ENCODE data around the gene DMD. TPM values are rescaled to one million over a fixed set of nuclear protein-coding genes. Genes with fewer than 3 reads are reported as not detected.

Gene DMD
- total RNA-seq, 1 experiment from 2014 or later = 3.1 TPM

DNA sequence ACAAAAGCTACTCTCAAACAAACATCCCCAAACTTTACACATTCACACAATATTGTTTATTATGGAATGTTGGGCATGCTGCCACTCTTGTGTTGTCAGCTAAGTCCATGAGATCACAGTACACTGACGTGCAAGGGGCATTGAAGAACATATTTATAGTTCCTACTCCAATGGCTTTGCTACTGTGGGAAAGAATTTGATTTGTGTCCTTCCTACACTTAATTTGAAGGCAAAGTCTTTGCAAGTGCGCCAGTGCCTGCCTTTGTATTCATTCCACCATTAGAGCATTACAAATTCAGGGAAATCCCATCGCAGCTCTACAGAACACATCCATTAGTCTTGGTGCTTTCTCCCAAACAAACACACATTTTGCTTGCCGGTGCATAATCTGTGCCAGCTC, 2094.1 kb downstream of the DMD start:
- DNase-seq (ENCODE audit: low spot score) = no peak
- in situ Hi-C loops (cut with HindIII; ENCODE audit: low sequenced_read_pairs) = no loop called here

DNA sequence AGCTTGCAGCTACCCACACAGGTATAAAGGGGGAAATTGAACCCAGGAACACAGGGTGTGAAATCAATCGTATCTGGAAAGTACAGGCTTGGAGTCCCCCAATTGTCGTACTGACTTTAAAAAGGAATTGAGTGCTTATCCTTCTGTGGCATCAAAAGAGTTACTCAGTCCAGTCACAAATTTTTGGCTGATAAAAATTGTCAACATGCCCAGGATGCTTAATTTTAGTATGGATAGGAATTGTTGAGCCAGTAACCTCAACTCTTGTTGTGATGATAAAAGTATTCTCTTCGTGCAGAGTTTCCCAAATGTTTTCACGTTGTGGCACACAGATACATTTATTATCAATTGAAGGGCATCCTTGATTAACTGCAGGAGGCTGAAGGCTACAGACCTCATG, 2096.0 kb downstream of the DMD start:
- in situ Hi-C loops (cut with HindIII; ENCODE audit: low sequenced_read_pairs) = no loop called here
- DNase-seq (ENCODE audit: low spot score) = no peak

DNA sequence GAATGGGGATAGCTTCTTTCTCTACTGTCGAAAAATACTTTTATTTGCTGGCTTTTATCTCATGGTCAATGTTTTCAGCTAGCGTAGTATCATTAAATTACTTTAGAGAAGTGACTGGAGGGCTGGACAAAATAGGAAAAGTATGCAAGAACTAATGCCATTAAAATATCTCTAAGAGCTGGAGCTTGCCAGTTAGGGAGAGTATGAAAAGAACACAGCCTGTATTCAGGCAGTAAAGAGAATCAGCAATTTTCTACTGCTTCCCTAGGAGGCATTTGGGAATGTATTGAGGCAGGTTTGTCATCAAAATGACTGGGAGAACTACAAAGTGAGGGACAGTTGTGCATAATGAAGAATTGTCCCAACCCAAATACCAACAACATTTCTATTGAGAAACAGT, 2096.5 kb downstream of the DMD start:
- in situ Hi-C loops (cut with HindIII; ENCODE audit: low sequenced_read_pairs) = no loop called here
- no peak for DNase-seq (ENCODE audit: low spot score)

DNA sequence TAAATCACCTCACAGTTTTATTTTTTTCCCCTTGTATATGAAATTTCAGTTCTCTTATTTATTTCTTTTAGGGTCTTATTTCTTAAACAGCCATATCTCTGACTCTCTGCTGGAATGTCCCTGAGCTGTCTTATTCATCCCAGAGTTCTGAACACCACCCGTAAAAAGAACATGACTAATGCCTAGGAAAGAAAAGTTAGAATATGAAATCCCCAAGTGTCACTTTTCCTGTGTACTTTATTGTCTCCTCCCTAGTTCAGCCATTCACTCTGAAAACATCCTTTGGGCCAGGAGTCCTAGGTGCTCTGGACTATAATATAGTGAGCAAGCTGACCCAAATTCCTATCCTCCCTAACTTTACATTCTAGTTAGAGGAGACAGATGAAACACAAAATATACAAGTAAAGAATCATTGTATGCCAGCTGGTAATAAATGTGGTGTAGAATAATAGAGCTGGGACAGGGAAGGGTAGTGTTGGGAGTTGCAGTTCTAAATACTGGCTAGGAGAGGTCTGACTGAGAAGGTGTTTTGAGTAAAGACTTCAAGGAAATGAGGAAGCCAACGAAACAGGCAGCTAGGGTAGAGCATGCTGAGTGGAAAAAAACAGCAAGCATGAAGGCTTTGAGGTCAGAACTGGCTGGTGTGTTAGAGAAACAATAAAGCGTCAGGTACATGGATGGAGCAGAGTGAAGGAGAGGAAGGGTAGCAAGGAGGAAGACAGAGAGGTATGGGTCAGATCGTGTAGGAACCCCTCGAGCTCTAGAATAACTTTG, 2098.9 kb downstream of the DMD start:
- DNase-seq (ENCODE audit: low spot score) = no peak
- in situ Hi-C loops (cut with HindIII; ENCODE audit: low sequenced_read_pairs) = no loop called here

DNA sequence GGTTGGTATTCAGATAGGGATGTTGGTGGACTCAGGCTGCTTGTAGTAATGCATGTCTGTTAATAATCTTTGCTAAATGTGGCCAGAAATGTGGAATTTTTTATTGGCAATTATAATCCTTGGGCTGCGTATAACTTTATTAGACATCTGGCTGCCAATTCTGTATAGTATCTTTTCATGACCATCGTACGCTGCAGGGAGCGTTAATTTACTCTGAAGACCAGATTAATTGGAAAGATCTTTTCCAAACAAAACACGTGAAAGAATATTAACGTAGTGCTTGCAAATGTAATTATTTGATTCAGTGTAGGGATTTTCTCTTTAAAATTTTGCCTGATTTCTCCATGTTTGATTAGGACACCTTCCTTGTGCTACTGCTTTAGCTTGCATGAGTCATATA, 2100.7 kb downstream of the DMD start:
- in situ Hi-C loops (cut with HindIII; ENCODE audit: low sequenced_read_pairs) = no loop called here
- no peak for DNase-seq (ENCODE audit: low spot score)

DNA sequence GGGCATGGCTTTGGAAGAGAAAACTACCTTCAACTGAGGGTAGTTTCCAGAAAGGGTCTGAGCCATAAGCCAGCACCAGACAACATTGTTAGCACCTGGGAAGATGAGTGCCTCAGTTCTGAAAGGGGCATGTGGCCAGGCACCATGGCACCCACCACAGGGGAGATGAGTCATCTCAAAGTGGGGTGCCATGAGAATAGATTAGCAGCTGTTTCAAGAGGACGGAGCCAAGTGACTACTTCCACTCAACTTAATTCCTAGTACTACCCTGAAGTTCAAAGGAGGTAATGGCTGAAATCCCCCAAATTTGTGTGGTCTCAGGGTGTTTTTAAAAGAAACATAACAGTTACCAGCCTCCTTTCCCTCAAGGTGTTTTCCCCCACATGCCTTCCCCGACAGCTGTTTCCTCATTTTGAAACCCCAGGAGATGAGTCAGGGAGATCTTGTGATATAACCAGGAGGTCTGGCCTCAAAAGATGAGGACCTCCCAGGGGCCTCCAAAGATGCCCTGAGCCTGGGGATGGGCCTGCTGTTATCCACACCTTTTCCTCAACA, 2111.7 kb downstream of the DMD start:
- no peak for DNase-seq (ENCODE audit: low spot score)

DNA sequence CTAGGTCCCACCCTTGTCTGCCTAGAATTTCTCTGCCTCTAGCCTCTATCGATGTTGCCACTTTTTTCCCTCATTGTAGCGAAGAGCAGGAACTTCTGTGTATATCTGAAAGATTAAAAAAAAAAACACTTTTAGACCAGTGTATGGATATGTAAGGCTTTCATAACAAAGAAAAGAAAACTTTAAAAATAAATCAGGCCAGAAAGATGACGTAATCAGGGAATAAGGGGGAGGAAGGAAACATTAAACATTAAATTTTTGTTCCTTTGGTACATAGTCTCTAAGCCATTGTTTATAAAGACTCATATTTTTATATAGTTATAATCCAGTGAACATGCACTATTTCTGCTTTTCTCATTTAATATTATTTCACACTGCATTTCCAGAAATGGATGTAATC, 2113.3 kb downstream of the DMD start:
- in situ Hi-C loops (cut with HindIII; ENCODE audit: low sequenced_read_pairs) = no loop called here
- DNase-seq (ENCODE audit: low spot score) = no peak

More for the DNA sequence above, 2111.7 kb downstream of the DMD start:
- in situ Hi-C loops (cut with HindIII; ENCODE audit: low sequenced_read_pairs) = no loop called here

DNA sequence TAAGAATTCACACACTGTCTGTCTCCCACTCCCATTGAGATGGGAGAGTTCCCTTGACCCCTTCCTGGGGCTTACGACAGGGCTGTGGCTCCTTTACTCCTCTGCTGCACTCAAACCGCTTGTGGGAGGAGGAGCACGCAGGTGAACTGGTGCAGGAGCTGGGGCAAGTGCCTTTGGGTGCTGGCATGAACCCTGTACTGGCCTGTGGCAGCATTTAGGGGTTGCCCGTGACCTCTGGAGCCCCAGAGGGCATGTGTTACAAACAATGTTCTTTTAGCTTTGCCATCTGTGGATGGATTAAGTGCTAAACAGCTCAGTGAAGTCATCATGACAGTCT, 2117.7 kb downstream of the DMD start:
- in situ Hi-C loops (cut with HindIII; ENCODE audit: low sequenced_read_pairs) = no loop called here
- DNase-seq (ENCODE audit: low spot score) = no peak

DNA sequence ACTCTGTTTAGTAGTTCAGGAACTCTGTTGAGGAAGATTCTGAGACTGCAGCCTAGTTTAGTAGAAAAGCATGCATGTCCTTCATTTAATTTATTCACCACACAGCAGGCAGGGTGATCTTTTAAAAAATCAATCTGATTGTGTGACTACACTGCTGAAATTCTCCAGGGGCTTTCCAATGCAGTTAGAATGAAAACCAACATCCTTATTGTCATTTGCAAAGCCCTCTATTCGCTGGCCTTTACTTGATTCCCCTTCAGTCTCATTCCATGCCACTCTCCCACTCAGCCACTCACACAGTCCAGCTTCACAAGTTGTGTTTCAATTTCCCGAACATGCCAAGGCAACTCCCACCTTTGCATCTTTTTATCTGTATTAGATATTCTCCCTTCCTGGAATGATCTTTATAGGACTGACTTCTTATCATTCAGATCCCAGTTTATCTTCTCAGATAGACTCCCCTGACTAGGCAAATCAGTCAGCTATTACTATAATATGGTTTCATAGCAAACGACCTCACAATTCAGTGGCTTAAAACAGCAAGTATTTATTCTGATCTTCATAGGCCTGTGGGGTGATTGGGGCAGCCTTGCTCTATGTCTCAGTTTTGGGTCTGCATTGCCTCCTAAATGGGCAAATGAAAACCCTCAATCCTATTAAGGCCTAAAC, 2118.2 kb downstream of the DMD start:
- no peak for DNase-seq (ENCODE audit: low spot score)
- in situ Hi-C loops (cut with HindIII; ENCODE audit: low sequenced_read_pairs) = no loop called here

DNA sequence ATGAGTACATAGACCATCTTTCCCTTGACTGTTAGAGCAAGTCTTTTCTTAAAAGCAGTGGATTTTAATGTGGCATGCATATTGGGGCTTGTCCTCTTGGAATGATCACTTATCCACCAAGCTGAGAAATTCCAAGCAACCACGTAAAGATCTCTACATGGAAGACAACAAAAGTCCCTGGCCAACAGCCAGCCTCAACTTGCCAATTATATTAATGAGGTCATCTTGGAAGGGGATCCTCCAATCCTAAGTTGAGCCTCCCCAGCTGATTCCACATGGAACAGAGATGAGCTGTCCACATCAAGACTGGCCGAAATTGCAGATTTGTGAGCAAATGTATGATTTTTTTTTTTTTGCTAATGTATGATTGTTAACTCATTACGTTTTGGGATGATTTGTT, 2118.9 kb downstream of the DMD start:
- DNase-seq (ENCODE audit: low spot score) = no peak
- in situ Hi-C loops (cut with HindIII; ENCODE audit: low sequenced_read_pairs) = no loop called here

DNA sequence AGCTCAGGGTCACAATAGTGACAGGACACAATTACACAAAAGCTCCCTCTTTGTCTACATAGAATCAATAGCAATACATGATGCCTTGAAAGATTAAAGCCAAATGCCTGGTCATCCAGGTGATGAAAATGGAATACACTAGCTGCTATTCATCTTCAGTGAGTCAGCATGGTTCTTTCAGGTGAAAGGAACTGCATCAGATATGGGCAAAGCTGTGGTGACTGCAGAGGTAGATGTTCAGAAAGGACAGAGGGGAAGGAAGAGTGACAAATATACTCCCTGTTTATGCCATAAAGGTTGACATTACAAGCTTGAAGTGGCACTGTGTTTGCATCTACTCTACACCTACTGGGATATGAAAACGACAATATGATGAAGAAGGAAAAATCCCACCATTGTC, 2119.5 kb downstream of the DMD start:
- DNase-seq (ENCODE audit: low spot score) = no peak
- in situ Hi-C loops (cut with HindIII; ENCODE audit: low sequenced_read_pairs) = no loop called here

DNA sequence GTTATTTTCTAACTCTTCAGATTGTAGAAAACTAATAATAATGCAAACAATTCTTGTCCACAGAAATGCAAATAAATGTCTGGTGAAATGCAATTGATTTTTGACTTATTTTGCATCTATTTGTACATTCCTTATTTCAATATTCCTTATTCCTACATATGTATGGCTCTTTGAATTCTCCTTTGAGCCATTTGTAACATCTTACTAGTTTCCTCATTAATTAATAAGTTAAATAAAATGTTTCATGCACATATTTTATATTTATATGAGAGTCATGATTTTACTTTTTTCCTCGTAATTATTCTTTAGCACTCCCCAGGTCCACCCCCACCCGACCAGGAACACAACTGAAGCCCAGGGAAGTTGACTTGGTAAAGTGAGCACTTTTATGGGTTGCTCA, 2136.8 kb downstream of the DMD start:
- DNase-seq (ENCODE audit: low spot score) = no peak

DNA sequence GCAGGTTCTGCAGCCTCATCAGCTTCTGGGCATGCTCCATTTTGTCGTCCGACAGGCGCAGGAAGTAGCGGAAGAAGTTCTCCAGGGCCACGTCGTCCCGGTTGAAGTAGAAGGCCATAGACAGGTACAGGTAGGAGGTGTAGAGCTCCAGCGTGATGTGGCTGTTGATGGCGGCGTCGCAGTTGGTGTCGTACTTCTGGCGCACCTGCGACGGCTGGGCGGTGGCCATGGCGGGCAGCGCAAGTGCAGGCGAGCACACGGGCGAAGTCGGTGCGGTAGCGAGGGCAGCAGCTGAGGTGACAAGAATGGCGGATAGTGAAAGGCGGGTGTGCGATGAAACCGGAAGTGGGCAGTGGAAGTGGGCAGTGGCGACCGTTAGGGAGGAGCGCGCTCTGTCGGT, 2139.6 kb downstream of the DMD start, which contains the start of gene FTHL17:
TSS of gene FTHL17 (minus strand) at position 317 of the 400 bp plus-strand sequence. CDS start at position 229, 88 bp downstream.
- in situ Hi-C loops (cut with HindIII; ENCODE audit: low sequenced_read_pairs) = no loop called here
- no peak for DNase-seq (ENCODE audit: low spot score)

More for the DNA sequence above, 2136.8 kb downstream of the DMD start:
- in situ Hi-C loops (cut with HindIII; ENCODE audit: low sequenced_read_pairs) = no loop called here

DNA sequence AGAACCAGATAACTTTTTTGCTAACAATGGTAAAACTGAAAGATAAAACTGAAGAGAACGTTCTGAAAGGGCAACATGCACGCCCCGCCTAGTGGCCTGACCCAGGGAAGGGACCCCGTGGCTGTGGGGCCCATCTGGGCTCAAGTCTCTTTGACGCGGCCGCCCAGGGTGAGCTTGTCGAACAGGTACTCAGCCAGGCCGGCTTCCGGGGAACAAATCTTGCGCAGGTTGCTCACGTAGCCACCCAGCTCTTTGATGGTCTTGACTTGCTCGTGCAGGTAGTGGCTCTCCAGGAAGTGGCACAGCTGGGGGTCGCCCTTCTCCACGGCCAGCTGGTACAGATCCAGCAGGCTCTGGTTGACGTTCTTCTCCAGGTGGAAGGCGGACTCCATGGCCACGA, 2140.1 kb downstream of the DMD start:
- no peak for DNase-seq (ENCODE audit: low spot score)
- in situ Hi-C loops (cut with HindIII; ENCODE audit: low sequenced_read_pairs) = no loop called here

DNA sequence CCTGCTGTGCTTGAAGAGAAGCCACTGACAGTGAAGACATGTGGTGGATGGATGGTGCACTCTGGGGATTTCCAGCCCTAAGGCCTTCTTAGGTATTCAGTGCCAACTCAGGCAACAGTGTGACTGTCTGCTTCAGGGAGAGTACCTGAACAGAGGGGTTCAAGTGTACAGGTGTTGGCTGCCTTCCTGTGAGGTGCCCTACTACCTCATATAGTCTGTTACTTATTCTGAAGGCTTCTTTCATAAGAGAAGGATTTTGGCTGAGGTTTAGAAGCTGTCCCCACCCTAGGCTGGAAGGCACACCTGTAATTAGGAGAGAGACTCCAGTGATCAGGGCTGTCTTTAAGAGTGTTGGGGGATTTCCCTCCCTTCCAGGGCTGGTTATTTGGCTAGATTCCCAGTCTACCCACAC, 2141.3 kb downstream of the DMD start:
- DNase-seq (ENCODE audit: low spot score) = no peak

More for the DNA sequence above, 2141.3 kb downstream of the DMD start:
- in situ Hi-C loops (cut with HindIII; ENCODE audit: low sequenced_read_pairs) = no loop called here

Data from G401 (cell line).